GM19438 (cell line): ENCODE results near the gene SNAP23.
"Not testable (repeated sequence)": the region's sequence is repeated elsewhere in the genome, so short reads cannot be mapped to it uniquely, and the experiment has no call there.

ENCODE experiments used
- ATAC-seq: cut with Tn5 transposase; IDR thresholded peaks from one replicate; pipeline ENCODE4 v1.9.1; 2021; ENCODE audit warnings: low read depth; ENCODE audit not compliant: unreplicated experiment

The SNAP23 gene

DNA sequence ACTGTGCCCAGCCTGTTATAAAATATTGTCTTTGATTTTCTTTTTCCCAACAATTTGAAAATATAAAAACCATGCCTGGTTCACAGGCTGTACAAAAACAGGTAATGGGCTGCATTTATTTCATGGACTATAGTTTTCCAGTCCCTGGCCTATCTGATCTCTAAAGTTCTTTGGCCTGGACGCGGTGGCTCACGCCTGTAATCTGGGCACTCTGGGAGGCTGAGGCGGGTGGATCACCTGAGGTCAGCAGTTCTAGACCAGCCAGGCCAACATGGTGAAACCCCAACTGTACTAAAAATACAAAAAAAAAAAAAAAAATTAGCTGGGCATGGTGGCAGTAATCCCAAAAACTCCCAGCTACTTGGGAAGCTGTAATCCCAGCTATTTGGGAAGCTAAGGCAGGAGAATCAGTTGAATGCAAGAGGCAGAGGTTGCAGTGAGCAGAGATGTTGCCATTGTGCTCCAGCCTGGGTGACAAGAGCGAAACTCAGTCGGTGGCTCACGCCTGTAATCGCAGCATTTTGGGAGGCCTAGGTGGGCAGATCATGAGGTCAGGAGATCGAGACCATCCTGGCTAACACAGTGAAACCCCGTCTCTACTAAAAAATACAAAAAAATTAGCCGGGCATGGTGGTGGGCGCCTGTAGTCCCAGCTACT lies 61.2 kb downstream of the SNAP23 start:
- not testable (repeated sequence) for ATAC-seq

DNA sequence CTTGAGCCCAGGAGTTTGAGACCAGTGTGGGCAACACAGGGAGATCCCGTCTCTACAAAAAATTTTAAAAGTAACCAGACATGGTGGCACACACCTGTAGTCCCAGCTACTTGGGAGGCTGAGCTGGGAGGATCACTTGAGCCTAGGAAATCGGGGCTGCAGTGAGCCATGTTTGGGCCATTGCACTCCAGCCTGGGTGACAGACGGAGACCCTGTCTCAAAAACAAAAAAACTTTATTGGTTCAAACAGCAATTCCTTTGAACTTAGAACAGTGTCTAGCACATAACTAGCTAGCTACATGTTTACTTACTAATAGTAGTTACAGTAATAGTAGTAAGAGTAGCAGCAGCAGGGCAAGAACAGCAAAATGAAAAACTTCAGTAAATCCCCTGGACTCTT lies 63.3 kb downstream of the SNAP23 start:
- ATAC-seq, result no peak

DNA sequence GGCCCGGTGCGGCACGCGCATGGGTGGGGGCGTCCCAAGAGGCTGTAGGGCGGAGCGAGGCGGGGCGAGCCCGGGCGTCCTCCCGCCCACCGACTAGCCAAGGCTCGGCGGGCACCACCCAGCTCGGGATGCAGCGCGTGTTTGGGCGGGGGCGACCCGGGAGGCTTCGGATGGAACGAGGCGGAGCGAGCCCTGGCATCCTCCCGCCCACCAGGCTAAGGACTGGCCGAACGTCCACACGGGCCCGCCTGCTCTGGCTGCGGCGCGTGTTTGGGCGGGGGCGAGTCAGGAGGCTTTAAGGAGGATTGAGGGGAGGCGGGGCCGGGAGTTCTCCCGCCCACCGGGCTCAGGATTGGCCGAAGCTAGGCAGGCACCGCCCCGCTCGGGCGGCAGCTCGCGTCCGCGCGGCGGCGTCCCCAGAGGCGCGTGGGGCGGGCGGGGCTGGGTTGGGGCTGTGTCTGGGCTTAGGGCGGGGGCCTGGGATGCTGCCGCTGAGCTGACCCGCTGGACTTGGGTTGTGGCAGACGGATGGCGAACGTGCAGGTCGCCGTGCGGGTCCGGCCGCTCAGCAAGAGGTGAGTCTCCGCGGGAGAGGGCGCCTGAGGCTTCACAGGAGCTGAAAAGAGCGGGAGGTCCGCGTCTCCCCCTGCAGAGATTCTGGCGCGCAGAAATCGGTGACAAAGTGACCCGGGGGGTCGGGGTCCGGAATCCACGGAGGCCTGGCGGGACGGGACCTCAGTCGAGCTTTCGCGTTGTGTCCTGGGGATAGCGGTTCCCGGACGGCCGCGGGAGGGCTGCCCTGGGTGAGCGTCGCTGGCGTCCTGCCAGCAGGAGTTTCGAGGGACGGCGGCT lies 80.0 kb downstream of the SNAP23 start, which contains the start of gene STARD9:
TSS of gene STARD9 (plus strand) at position 419 of the 852 bp plus-strand sequence. CDS start at position 529, 110 bp downstream.
- peak; percentile 91 for ATAC-seq

DNA sequence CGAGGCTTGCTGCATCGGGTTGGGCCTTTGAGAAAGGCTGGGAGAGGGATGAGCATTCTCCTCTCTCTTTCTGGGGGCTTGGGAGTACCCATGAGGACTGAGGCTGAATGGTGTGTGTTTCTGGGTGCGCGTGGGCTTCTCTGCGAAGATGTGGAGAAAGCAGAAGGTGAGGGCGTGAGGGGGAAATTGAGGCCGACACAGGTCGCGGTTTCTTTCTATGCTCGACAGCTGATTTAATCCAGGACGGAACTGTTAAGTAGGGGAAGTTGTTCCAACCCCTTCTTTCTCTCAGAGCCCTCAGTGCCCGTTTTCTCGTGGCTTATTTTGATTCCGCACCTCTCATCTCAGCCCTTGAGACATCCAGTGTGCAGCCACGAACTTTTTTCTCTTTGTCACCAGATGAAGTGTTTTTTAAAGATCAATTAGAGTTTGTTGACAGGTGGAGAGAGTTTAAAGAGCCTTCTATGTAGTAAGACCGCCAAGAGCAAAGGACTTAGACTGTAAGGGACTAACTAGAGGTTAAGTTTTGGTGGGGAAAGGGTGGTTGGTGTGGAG lies 80.7 kb downstream of the SNAP23 start:
- ATAC-seq, result no peak

DNA sequence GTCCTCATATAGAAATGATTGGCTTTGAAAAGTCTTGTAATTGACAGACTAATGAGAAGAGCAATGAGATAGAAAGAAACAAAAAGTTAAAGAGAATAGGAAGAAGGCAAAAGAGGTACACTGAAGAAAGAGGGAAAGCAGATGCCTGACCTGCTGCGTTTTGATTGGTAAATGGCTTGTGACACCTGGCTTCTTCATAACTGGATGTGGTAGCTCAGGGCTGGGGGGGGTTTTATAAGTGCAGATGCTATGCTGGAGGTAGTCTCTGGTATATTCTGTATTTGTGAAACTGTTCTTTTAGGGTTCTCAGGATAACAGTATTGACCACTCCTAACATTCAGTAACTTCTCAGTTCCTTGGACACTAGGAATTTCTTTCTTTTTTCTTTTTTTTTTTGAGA lies 81.3 kb downstream of the SNAP23 start:
- ATAC-seq, result no peak

DNA sequence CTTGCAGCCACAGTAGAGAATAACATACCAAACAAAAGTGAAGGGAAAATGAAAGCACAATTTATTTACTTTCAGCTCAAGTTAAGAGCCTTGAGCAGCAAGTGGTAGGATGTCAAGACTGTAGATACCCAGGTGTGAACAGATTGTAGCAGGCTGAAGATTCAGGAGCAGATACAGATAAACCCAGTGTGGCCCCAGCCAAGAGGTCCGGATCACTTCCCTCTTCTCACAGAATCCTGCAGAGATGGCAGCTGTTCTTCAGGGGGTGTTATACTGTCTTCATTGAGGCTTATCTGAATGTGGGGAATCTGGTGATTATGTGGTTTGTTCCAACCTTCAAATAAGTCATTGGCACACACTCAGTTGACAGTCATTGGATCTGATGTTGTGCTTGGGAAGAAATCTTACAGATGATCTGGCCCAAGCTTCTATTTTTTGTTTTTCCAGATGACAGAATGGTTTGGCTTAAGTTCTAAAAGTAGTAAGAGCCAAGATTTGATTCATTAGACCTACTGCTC lies 82.1 kb downstream of the SNAP23 start:
- no peak for ATAC-seq

DNA sequence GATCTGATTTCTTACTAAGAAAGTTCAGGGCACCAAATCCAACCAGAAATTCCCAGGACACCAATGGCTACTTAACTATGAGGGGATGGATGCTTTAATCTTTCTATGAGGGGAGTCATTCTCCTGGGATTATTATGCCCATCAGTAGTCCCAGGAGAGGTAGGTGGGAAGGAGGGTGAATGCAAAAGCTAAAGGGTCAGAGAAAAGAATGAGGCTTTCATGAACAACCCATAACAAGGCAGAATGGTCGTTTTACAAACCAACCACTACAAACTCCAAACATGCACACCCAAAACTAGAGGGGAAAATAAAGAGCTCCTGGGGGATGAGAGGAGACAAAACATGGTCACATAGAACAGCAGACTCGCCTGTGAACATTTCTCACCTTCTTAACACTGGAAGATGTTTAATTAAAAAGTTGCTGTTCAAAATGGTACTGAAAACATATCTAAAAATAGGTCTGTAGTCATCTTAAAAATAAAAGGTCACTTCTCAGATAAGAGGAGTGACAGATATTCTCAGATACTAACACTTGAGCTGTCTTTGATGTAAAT lies 83.6 kb downstream of the SNAP23 start:
- ATAC-seq, result no peak

DNA sequence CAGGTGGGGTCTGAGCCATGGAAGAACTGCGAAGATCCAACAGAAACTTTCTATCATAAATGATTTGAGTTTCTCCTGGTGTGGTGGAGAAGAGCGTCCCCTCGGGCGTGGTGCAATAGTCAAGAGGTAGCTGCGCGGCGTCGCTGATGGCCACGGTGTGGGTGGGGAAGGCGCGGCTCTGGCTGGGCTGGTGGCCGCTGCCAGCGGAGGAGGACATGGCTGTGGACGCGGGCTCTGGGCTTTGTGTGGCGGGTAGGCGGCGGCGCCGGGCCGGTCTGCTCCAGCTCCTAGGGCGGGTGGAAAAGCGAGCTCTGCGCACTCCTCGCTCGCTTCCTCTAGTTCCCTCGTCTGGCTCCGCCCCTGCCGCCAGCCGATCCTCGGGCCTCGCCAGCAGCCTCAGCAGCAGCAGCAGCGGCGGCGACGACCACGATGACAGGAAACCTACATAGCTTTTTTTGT lies 85.9 kb downstream of the SNAP23 start:
- peak; percentile 82 for ATAC-seq
